ENCODE data around the gene TDRD3.
A peak's percentile ranks its signal among the peaks of the same experiment; 100 is the strongest.
"Not testable (repeated sequence)": the region's sequence is repeated elsewhere in the genome, so short reads cannot be mapped to it uniquely, and the experiment has no call there.

Gene TDRD3

DNA sequence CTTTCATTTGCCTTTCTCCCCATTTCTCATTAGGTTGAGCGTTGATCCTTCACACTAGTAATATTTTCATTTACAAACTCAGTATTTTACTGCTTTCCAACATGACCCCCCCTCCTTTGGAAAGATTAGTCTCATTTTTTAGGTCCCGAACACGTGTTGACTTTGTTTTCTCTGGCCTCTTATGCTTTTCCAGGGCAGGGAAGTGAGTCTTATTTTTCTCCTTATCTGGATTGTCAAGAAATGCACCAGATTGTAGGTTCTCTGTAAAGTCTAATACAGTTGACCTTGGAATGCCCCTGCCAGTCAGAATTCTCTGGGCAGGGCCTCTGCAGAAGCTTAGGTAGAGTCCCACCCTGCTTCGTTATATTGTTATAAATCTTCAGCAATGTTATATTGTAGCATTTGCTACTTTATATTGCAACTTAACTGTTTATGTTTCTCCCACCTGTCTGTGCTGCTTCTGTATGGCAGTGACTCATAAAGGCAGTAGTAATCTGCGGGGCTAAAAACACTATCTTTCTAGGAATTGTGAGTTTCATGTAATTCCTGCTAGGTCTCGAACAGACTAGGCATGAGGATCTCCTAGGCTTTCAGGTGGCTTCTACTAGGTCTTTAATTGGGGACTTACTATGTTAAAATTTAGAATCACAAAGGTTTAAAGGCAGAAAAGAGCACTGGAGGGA lies 2.0 kb downstream of the TDRD3 start:
- DNase-seq (ENCODE audit: low read depth) = no peak

DNA sequence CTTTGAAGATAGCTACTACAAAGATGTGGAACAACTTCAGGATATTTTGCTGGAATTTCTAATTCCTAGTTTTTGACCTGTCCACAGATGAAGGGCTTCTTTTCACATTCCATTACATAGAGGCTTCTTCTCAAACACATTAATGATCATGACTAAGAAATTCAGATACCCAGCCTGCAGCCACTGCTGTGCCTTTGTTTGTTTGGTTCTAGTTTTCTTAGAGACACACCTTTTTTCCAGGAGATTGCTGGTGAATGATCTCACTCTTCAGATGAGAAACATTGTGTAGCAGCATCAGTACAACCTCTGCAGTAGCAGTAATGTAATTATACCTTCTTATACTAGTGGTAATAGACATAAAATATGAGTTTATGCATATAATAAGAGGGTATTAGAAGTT lies 5.0 kb downstream of the TDRD3 start:
- no peak for DNase-seq (ENCODE audit: low read depth)

DNA sequence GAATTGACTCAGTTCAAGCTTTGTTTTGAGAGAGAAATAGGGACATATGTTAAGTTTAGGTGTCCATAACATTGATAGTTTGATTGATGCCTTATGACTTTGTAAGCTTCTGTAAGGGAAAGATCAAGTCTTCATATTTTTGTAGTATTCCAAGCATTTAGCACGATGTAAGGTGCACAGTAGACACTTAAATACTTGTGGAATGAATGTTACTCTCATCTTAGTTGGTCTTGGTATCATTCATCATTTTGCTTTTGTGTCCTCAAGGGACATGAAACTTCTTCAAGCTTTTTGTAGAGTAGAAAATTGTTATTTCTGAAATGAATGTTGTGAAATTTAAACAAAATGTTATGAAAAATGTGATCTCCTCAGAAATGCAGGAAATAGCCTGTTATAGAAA lies 10.1 kb downstream of the TDRD3 start:
- DNase-seq (ENCODE audit: low read depth) = no peak

DNA sequence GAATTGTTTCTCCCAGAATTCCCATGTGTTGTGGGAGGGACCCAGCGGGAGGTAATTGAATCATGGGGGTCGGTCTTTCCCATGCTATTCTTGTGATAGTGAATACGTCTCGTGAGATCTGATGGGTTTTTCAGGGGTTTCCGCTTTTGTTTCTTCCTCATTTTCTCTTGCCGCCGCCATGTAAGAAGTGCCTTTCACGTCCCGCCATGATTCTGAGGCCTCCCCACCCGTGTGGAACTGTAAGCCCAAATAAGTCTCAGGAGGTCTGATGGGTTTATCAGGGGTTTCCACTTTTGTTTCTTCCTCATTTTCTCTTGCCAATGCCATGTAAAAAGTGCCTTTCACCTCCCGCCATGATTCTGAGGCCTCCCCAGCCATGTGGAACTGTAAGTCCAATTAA lies 10.8 kb downstream of the TDRD3 start:
- not testable (repeated sequence) for DNase-seq (ENCODE audit: low read depth)

GRCh38 chr13:60409574-60410292 lies 12.7 kb downstream of the TDRD3 start:
- DNase-seq (ENCODE audit: low read depth) = not testable (repeated sequence)

GRCh38 chr13:60410299-60410698 lies 13.3 kb downstream of the TDRD3 start:
- no peak for DNase-seq (ENCODE audit: low read depth)

DNA sequence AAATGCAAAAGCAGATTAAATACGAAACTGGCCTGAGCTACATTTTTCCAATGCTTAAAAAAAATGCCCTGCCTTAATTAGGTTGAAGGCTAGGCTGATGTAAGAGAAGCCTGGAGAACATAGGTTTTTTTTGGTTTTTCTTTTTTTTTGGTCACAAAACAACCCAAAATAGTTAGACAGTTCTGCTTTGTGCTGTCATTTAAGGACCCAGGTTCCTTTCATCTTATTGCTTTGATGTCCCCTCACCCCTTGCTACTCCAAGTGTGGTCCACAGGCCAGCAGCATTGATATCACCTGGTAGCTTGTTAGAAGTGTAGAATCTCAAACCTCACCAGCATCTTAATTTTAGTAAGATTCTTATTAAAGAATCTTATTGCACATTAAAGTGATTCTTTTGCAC lies 14.4 kb downstream of the TDRD3 start:
- DNase-seq (ENCODE audit: low read depth) = no peak

- DNase-seq (ENCODE audit: low read depth) = no peak
Measured at GRCh38 chr13:60411983-60412382, 15.0 kb downstream of the TDRD3 start.

DNA sequence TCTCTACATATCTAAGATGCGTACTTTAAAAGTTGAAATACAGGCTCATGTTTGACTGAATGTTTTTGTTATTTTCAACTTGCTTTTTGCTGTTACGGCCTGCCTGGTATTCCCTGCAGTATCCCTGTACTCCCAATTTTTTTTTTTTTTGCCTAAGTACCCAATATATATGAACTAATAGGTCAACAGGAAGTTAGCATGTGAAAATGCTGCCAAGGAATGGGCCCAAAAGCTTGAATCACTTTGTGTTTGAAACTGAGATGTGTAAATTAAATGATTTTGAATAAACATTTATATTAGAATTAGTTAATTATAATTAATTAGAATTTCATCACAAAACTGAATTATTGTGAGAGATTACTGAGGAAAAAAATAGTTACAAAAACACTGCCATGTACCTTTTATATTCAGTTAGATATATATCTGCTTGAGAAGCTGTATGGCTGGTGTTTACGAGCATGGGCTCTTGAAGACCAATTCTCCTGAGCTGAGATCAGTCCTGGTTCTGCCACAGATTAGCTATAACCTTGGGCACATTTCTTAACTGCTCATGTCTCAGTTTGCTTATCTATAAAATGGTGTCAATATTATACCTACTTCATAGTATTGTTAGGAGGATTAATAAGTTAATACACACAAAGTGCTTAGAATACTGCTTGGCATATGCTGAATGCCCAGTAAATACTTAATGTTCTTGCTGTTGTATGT lies 16.0 kb downstream of the TDRD3 start:
- DNase-seq (ENCODE audit: low read depth) = no peak

GRCh38 chr13:60414177-60414576 lies 17.2 kb downstream of the TDRD3 start:
- DNase-seq (ENCODE audit: low read depth) = no peak

DNA sequence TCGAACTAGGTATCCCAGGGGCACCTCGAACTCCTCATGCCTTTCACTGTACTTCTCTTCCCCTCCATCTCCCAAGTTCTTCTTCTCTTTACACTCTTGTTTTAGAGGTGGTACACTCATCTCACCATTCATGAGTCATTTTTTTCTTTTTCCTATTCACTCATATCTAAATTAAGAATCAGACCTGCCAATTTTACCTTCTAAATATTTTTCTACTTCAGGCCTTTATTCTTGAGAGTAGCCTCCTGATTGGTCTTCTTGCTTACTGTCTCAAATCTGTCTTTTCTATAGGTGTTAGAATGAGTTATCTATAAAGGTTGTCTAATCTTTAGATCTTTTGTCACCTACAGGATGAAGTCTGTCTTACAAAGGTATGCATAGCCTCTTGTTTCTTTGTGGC lies 20.7 kb downstream of the TDRD3 start:
- no peak for DNase-seq (ENCODE audit: low read depth)

GRCh38 chr13:60418954-60419353 lies 21.9 kb downstream of the TDRD3 start:
- no peak for DNase-seq (ENCODE audit: low read depth)

GRCh38 chr13:60425332-60425731 lies 28.3 kb downstream of the TDRD3 start:
- no peak for DNase-seq (ENCODE audit: low read depth)

GRCh38 chr13:60426075-60426474 lies 29.1 kb downstream of the TDRD3 start:
- DNase-seq (ENCODE audit: low read depth) = no peak

DNA sequence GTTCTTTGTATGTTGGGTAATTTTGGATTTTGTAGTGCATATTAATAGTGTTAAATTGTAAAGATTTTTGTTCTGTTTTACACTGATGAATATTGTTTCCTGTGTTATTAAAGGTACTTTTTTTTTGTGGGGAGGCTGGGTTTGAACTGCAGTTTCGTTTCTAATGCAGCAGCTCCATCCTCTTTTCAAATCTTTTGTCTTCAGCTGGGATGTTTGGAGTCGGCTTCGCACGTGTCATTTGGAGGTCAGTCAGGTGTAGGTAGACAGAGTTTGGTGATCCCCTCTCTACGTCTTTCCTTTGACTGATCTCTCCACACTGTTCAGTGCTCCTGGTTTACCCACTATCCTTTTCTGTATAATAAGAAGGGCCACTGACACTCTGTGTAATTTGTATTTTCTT lies 30.3 kb downstream of the TDRD3 start:
- no peak for DNase-seq (ENCODE audit: low read depth)

- DNase-seq (ENCODE audit: low read depth) = peak; percentile 41
Measured at GRCh38 chr13:60431108-60431700, 34.2 kb downstream of the TDRD3 start.

DNA sequence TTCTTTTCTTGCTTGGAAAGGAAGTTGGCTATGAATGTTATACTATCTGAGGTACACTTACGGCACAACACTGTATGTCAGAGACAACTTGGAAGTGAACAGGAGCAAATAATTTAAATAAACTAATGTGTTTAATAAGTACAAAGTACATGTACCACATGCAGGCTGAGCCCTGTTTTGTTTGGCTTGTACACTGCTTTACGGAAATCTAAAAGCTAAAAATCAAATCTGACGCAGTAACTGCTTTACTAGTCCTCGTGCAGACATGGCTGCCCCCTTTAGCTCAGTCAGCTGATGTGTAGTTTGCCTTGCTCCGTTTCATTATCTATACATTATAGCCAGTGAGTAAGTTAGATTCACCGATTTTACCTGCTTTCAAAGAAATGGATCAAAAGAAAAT lies 36.5 kb downstream of the TDRD3 start:
- DNase-seq (ENCODE audit: low read depth) = no peak

DNA sequence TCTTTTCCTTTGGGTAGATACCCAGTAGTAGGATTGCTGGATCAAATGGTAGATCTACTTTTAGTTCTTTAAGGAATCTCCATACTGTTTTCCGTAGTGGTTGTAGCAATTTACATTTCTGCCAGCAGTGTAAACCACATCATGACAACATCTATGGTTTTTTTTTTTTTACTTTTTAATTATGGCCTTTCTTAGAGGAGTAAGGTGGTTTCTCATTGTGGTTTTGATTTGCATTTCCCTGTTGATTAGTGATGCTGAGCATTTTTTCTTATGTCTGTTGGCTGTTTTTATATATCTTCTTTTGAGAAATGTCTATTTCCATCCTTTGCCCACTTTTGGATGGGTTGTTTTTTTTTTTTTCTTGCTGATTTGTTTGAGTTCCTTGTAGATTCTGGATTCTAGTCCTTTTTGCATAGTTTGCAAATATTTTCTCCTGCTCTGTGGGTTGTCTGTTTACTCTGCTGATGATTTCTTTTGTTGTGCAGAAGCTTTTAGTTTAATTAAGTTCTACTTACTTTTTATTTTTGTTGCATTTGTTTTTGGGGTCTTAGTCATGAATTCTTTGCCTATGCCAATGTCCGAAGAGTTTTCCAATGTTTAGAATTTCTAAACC lies 38.8 kb downstream of the TDRD3 start:
- no peak for DNase-seq (ENCODE audit: low read depth)

GRCh38 chr13:60439201-60439600 lies 42.2 kb downstream of the TDRD3 start:
- DNase-seq (ENCODE audit: low read depth) = no peak

DNA sequence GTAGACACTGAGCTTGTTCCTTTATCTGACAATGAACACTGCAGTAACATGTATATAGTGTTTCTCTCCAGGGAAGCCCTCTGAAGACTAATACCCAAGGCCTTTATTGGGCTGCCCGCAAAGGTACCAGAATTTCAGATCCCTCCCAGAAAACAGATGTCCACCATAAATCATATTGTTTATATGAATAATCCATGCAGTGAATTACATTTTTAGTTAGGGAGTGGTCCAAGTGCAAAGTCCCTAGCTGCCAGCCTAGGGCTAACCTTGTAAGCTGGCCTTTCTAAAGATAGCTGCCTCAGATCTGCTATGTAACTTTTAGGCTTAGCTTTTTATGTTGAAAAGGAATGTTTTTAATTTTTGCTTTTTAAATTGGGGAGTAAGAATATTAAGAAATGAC lies 44.7 kb downstream of the TDRD3 start:
- no peak for DNase-seq (ENCODE audit: low read depth)

DNA sequence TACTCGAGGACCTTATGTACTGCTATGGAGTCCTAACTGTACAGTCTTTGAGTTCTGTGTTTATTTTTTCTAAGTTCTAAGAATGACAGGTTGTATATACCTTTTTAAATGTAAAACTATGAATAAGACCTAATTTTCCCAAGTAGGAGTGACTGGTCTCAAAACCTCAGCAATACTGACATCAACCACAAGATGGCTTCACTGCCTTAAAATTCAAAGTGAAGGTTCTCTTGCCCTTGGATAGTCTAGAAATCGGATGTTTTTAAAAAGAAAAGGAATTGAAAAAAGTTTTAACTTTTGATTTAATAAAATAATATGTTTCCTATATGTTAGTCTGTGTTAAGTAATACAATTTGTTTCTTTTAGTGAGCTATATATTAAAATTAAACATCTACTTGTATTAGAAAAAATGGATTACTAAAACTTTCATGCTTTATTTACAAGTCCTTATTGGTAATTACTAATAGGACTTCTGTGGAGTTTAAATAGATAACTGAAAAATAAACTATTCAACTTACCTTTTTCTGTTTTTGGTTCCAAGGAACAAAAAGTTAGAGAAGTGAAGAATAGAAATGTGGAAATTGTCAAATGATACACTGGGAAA lies 52.0 kb downstream of the TDRD3 start:
- DNase-seq (ENCODE audit: low read depth) = peak; percentile 41

DNA sequence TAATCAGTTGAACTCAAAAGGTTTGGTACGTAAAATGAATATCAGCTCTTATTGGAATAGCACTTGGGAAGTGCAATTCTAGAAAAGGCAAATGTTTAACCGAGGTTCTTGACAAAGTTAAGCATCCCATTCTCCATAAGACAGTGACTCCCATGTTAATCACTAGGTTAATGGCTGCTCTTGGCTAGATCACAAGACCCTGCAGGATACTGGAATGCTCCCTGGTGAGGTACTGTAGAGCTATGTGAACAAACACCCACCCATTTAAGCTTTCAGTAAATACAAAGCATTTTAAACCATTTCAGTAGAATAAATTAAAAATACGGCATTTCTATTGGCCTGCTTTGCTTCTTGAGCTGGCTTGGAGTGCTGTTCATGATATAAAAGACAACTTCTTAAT lies 56.5 kb downstream of the TDRD3 start:
- no peak for DNase-seq (ENCODE audit: low read depth)

Measured in stromal cell of bone marrow (primary cell).